CD4-positive, alpha-beta T cell (primary cell): ENCODE measurements around the gene C10orf71. TPM values are rescaled to one million over a fixed set of nuclear protein-coding genes. Genes with fewer than 3 reads are reported as not detected.

Experiments
- ATAC-seq: fragments of 200-7000 bp; cut with Tn5 transposase; one replicate; pipeline ENCODE4 v1.10.0; 2022; ENCODE audit warnings: mild to moderate bottlenecking; ENCODE audit not compliant: poor library complexity
- CTCF ChIA-PET: fragments of 350-600 bp; sonication (Branson Sonifier 250); formaldehyde crosslinking; loops from one replicate; lab custom pipeline; 2021; ENCODE audit warnings: antibody characterized with exemption, inconsistent platforms; lab: Charles Lee
- POLR2A ChIA-PET: fragments of 350-600 bp; sonication (Branson Sonifier 250); formaldehyde crosslinking; loops from one replicate; lab custom pipeline; 2021; ENCODE audit warnings: antibody characterized with exemption, inconsistent platforms; lab: Charles Lee
- DNase-seq, 14 experiments: peaks; one replicate each; pipeline ENCODE4 v3.0.0-alpha.2; 2013 to 2020; ENCODE audit warnings: mixed read lengths in 2 of 14
- H3K27ac ChIP-seq, 2 donors: one replicate each; pipeline versions ENCODE4 v1.5.1 to v1.7.0; 2013; ENCODE audit warnings: low read length in 2 of 2, low read depth in 1 of 2, mild to moderate bottlenecking in 1 of 2
- H3K27me3 ChIP-seq, 2 experiments: 1 replicate in 1 of 2; 2 replicates in 1 of 2; pipeline versions ENCODE4 v1.6.1 to v1.7.0; 2013; ENCODE audit warnings: low read length in 2 of 2, control low read depth in 1 of 2, mild to moderate bottlenecking in 1 of 2, moderate library complexity in 1 of 2; ENCODE audit not compliant: insufficient read depth in 2 of 2, control insufficient read depth in 1 of 2
- H3K36me3 ChIP-seq: one replicate; pipeline ENCODE4 v1.6.1; 2013; ENCODE audit warnings: low read length, control low read depth; ENCODE audit not compliant: insufficient read depth
- H3K4me1 ChIP-seq: one replicate; pipeline ENCODE4 v1.6.1; 2013; ENCODE audit warnings: low read length, control low read depth; ENCODE audit not compliant: insufficient read depth
- H3K4me3 ChIP-seq: one replicate; pipeline ENCODE4 v1.5.1; 2013; ENCODE audit warnings: mild to moderate bottlenecking, low read length, moderate library complexity
- H3K9me3 ChIP-seq, 2 experiments: 1 replicate in 1 of 2; 2 replicates in 1 of 2; pipeline versions ENCODE4 v1.6.1 to v1.7.0; 2013; ENCODE audit warnings: low read length in 2 of 2, mild to moderate bottlenecking in 2 of 2, control low read depth in 1 of 2, moderate library complexity in 1 of 2; ENCODE audit not compliant: control insufficient read depth in 1 of 2, insufficient read depth in 1 of 2
- H3K27ac Mint-ChIP-seq: one replicate; pipeline ENCODE4 v1.8.0; 2020; ENCODE audit warnings: mixed read lengths
- H3K27me3 Mint-ChIP-seq: one replicate; pipeline ENCODE4 v1.8.0; 2021; ENCODE audit warnings: mixed read lengths
- H3K36me3 Mint-ChIP-seq: one replicate; pipeline ENCODE4 v1.8.0; 2021; ENCODE audit warnings: low read depth, mixed read lengths
- H3K4me1 Mint-ChIP-seq: one replicate; pipeline ENCODE4 v1.8.0; 2021; ENCODE audit warnings: low read depth, mixed read lengths
- H3K4me3 Mint-ChIP-seq: one replicate; pipeline ENCODE4 v1.8.0; 2020; ENCODE audit warnings: mild to moderate bottlenecking, mixed read lengths
- H3K9me3 Mint-ChIP-seq: one replicate; pipeline ENCODE4 v1.8.0; 2020; ENCODE audit warnings: mixed read lengths
- intact Hi-C, 2 experiments: fragments of 100-400 bp; cut with DNase I in 1 of 2; cut with micrococcal nuclease in 1 of 2; formaldehyde crosslinking; loops; one replicate each; pipeline versions ENCODE4 v1.15.1 to v1.9.0; 2023 to 2025; cut with DNase I, micrococcal nuclease
- total RNA-seq, 174 experiments: library from RNA in 2 of 174; stranded (reverse) in 2 of 174; gene quantifications; one replicate each; pipeline ENCODE4 v1.2.3 and lab custom pipeline; 2021 to 2026
- TF ChIP-seq, protein P1 (sequence below): fragments of 200-600 bp; IDR thresholded peaks from one replicate; pipeline ENCODE4 v1.8.0; 2022; ENCODE audit warnings: antibody characterized with exemption, mild to moderate bottlenecking

C10orf71 gene
- total RNA-seq, 2 experiments from 2014 or later = not detected

DNA sequence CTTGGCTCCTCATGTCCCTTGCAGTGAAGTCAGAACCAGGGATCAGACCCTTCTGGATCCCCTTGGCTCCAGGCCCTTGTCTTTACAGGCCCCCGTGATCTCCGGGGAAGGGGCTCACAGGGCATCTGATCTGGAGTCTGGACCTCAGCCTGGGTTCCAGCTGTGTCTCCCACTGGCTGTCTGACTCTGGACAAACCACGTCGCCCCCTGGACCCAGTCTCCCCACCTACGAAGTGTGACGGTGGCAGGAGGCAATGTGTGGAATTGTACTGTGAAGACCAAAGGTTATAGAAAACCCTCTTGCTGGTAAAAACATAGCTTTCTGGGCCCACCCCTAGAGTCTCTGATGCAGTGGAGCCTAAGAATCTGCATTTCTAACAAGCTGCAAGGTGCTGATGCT is 15.5 kb upstream of the C10orf71 start:
- DNase-seq (no peak), ATAC-seq (no peak)
- TF ChIP-seq, protein P1, sequence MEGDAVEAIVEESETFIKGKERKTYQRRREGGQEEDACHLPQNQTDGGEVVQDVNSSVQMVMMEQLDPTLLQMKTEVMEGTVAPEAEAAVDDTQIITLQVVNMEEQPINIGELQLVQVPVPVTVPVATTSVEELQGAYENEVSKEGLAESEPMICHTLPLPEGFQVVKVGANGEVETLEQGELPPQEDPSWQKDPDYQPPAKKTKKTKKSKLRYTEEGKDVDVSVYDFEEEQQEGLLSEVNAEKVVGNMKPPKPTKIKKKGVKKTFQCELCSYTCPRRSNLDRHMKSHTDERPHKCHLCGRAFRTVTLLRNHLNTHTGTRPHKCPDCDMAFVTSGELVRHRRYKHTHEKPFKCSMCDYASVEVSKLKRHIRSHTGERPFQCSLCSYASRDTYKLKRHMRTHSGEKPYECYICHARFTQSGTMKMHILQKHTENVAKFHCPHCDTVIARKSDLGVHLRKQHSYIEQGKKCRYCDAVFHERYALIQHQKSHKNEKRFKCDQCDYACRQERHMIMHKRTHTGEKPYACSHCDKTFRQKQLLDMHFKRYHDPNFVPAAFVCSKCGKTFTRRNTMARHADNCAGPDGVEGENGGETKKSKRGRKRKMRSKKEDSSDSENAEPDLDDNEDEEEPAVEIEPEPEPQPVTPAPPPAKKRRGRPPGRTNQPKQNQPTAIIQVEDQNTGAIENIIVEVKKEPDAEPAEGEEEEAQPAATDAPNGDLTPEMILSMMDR = no peak
- no peaks in the 10 kb centered on the region for H3K4me1 ChIP-seq
- H3K27ac ChIP-seq = no peak overlapping the region
- H3K27me3 Mint-ChIP-seq = no peaks in the 10 kb centered on the region
- H3K9me3 Mint-ChIP-seq = no peaks in the 10 kb centered on the region
- no peaks in the 10 kb centered on the region for H3K36me3 ChIP-seq
- no peak overlapping the region for H3K4me3 Mint-ChIP-seq
- POLR2A ChIA-PET = no interaction called here
- no peaks in the 10 kb centered on the region for H3K4me1 Mint-ChIP-seq
- no peak overlapping the region for H3K4me3 ChIP-seq
- H3K36me3 Mint-ChIP-seq = no peaks in the 10 kb centered on the region
- no peak overlapping the region for H3K27ac Mint-ChIP-seq
- no peaks in the 10 kb centered on the region for H3K27me3 ChIP-seq
- intact Hi-C loops = no loop called here
- no peaks in the 10 kb centered on the region for H3K9me3 ChIP-seq
- CTCF ChIA-PET = no interaction called here

DNA sequence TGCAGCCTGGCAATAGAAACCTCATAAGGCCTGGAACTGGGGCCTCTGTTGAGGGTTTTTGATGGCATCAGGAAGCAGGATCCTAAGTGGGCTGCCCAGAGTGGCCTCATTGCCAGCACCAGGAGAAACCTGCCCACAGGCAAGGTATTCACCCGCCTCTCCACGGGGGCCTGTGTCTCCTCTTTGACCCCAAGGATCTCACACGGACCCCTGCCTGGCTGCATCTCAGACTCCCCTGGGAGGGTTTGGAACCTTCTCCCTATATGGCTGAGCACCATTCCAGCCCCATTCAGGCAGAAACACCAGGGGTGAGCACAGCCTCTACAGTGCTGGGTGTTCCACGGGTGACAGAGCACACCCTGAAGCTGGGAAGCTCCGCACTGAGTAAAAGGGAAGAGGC is 14.6 kb upstream of the C10orf71 start:
- H3K4me1 Mint-ChIP-seq = no peaks in the 10 kb centered on the region
- H3K4me3 Mint-ChIP-seq = no peak overlapping the region
- no peak overlapping the region for H3K4me3 ChIP-seq
- H3K27ac ChIP-seq = no peak overlapping the region
- ATAC-seq = no peak
- no peaks in the 10 kb centered on the region for H3K27me3 Mint-ChIP-seq
- no peaks in the 10 kb centered on the region for H3K36me3 Mint-ChIP-seq
- no peak overlapping the region for H3K27ac Mint-ChIP-seq
- DNase-seq = no peak
- TF ChIP-seq, protein P1 = no peak
- no peaks in the 10 kb centered on the region for H3K9me3 ChIP-seq
- ChIA-PET CTCF (no interaction called here), POLR2A (no interaction called here)
- intact Hi-C loops = no loop called here
- H3K27me3 ChIP-seq = no peaks in the 10 kb centered on the region
- no peaks in the 10 kb centered on the region for H3K4me1 ChIP-seq
- no peaks in the 10 kb centered on the region for H3K9me3 Mint-ChIP-seq
- H3K36me3 ChIP-seq = no peaks in the 10 kb centered on the region

DNA sequence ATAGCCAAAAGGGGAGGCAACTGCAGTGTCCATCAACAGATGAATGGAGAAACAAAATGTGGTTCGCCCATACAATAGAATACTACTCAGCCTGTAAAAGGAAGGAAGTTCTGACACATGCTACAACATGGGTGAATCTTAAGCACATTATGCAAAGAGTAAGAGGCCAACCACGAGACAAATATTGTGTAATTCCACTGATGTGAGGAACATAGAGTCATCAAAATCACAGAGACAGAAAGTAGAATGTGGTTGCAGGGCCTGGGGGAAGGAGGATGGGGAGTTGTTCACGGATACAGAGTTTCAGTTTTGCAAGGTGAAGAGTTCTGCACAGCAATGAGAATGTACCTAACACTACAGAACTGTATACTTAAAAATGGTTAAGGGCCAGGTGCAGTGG is 13.7 kb upstream of the C10orf71 start:
- no peak for ATAC-seq
- H3K27ac ChIP-seq = no peak overlapping the region
- no peak overlapping the region for H3K4me3 ChIP-seq
- Mint-ChIP-seq H3K36me3 (no peaks in the 10 kb centered on the region), H3K27ac (no peak overlapping the region), H3K9me3 (no peaks in the 10 kb centered on the region), H3K4me1 (no peaks in the 10 kb centered on the region), H3K4me3 (no peak overlapping the region), H3K27me3 (no peaks in the 10 kb centered on the region)
- H3K36me3 ChIP-seq = no peaks in the 10 kb centered on the region
- H3K27me3 ChIP-seq = no peaks in the 10 kb centered on the region
- no peaks in the 10 kb centered on the region for H3K4me1 ChIP-seq
- H3K9me3 ChIP-seq = no peaks in the 10 kb centered on the region
- peak in 3 of 14 experiments; percentile 20 to 70 (median 56) for DNase-seq
- intact Hi-C loops = no loop called here
- ChIA-PET POLR2A (no interaction called here), CTCF (no interaction called here)
- TF ChIP-seq, protein P1 = no peak
